Activated T-cell treated with anti-CD3 and anti-CD28 coated beads for 1 hour (primary cell): ENCODE measurements around the gene MEF2B.
"Not testable (repeated sequence)": the region's sequence is repeated elsewhere in the genome, so short reads cannot be mapped to it uniquely, and the experiment has no call there.

Experiments used
- DNase-seq: peaks from one replicate; pipeline ENCODE4 v3.0.0-alpha.2; 2020; ENCODE audit warnings: low read depth

The MEF2B gene

DNA sequence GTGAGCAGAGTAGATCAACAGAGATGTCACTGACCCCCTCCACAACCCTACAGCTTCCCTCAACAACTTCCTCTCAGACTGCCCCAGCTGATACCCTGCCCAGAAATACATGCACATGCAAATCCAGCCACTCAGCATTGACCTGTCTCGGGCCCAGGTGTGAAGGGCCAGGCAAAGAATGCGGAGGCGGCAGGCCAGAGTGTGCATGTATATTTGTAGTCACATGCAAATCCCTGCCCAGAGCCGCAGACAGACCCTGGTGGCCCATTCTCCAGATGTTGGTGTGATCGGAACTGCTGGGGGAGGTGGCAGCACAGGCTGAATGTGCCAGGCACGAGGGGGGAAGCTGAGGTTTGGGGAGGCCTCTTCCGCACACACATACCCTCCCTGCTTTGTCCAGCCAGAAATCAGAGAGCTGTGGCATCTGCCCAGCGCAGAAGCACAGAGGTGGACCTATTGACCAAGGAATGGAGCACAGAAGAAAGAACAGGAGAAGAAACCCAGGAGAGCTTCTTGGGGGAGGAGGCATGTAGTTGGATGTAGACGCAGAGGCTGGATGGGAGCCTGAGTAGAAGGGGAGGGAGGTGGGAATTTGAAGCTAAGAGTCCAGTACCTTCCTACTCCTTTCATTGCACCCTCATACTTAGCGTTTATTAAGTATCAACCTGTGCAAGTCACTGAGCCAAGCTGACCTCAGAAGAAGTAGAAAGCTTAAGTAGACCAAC is 14.4 kb downstream of the MEF2B start:
- DNase-seq, result no peak

- DNase-seq, result no peak
Observed at GRCh38 chr19:19154768-19155494, 15.1 kb downstream of the MEF2B start.

DNA sequence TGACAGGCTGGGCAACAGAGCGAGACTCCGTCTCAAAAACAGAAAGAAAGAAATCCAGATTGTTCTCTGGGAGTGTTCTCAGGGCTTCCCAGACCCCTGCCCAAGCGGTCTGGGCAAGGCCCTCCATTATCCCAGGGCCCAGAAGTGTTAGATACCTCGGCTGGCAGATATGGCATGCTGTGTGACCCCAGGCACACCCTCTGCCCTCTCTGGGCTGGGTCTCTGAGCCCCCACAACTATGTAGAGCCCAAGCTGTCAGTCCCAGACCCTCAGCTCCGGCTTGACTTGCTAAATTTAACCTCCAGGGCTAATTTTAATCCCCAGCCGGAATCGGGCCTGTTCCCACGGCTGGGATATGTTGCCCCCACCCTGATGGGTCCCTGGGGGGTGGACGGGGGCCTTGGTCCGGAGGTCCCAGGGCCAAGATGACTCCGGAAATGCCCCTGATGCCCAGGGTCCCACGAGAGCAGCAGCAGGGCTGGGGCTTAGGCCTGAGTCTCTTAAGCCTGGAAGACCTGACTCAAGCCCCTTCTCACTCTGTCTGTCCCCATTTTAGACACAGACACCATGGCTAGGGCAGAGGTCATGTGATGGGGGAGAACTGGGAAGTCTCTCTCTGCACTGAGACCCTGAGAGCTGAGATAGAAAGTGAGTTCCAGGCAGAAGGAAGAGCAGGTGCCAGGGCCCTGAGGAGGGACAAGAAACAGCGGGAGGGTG is 17.2 kb downstream of the MEF2B start:
- DNase-seq, result no peak

DNA sequence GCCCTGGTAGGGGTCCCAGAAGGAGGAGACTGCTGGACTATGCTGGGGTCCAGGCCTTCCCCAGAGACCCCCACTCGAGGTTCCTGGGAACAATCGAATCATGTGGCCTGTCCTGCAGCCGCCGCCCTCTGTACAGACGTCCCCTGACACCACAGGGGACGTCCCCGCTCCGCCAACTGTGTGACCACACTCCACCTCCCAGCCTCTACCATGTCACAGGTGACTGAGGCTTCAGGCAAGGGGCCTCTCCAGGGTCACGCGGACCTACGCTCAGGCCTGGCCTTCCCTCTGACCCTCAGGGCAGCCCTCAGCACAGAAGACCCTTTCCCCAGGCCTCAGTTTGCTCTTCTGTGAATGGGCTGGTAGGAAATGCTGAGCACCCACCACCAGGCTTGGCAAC is 18.6 kb downstream of the MEF2B start:
- DNase-seq, result no peak

DNA sequence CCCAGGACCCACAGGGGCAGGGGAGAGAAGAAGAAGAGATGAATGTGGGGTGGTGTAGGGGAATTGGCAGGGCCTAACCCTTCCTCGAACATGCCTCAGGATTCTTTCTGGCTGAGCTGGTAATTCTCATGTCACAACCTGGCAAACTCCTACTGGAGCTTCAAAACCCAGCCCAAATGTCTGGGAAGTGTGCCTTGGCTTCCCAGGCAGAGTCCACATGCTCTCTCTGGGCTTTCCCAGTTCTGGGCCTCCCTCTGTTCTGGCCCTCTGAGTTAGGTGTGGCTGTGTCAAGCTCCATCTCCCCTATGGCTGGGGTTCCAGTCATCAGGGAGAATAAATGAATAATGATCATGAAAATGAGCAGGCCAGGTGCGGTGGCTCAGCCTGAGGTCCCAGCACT is 20.6 kb downstream of the MEF2B start:
- no peak for DNase-seq

- not testable (repeated sequence) for DNase-seq
Observed at GRCh38 chr19:19148504-19148903, 21.6 kb downstream of the MEF2B start.

GRCh38 chr19:19147344-19147743 is 22.7 kb downstream of the MEF2B start:
- DNase-seq, result no peak

- no peak for DNase-seq
Observed at GRCh38 chr19:19146865-19147264, 23.2 kb downstream of the MEF2B start.

DNA sequence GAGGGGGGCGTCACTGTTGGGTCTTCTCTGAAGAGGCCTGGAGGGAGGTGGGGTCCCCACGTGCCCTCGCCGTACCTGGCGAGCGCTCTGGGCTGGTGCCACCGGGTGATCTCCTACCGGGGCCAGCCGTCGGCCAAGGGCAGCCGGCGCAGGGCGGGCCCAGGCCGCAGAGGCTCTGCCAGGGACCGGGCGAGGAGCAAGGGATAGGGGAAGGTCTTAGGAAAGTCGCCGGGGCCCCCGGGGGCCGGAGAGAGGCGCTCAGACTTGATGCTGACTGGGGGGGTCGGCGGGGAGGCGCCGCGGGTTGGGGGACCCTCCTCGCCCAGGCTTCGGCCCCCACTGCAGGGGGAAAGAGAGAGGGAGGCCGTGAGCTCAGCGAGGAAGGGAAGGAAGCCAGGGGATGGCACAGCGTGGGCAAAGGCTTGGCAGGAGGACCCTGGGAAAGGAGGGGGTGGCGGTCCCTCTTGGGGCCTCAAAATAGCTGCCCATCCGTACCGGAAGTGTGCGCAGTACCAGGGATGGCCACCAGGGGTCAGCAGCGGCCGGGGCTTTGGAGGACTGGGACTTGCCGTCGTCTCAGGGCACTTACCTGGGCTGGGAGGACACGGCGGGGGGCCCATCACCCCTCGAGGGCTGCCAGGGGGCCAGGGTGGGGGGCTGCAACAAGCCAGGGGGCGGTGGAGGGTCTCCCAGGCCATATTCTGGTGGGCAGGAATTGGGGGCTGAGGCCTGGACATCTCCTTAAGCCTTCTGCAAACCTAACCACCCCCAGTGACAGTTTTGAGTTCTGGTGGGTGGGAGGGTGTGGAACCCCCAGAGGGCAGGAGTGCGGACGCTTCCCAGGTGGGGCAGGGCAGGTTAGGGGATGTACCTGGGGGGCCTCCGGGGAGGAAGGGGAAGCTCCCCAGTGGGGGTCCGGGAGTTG is 24.1 kb downstream of the MEF2B start:
- DNase-seq, result peak; percentile 88

DNA sequence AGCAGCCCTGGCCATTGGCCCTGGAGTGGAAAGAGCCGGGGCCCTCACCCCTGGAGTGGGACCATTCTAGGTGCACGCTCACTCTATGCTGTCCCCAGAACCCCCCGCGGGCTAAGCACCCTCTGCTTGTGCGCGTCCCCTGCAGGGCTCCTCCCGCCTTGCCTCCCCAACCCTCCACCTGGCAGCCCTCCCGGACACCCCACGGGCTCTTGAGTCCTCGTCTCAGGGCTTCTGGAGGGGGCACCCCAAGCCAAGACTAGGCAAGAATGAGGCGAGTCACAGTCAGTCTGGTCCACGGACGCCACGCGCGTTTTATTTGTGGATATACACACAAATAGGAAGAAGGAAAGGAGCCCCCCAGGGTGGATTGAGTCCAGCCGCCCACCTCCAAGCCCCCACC is 24.8 kb downstream of the MEF2B start:
- no peak for DNase-seq

DNA sequence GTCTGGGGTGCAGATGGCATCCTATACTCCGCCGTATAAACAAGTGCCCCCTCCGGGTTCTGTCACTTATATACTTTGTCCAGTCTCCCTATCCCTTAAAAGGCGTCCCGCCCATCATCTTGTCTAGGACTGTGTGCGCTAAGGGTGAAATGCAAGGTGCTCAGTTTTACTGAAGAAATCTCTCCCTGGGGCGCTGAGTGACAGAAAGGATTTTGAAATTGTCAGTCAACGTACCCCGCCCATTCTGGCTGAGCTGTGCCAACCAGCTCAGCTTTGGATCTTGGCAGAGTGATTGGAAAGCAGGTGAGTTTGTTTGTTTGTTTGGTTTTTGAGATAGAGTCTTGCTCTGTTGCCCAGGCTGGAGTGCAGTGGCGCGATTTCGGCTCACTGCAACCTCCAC is 27.7 kb downstream of the MEF2B start:
- DNase-seq, result no peak

DNA sequence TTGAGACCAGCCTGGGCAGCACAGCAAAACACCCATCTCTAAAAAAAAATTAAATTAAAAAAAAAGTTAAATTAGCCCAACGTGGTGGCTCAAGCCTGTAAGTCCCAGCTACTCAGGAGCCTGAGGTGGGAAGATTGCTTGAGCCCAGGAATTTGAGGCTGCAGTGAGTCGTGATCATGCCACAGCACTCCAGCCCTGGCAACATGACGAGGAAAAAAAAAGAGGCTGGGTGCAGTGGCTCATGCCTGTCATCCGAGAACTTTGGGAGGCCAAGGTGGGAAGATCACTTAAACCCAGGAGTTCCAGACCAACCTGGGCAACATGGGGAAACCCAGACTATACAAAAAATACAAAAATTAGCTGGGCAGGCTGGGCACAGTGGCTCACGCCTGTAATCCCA is 29.6 kb downstream of the MEF2B start:
- no peak for DNase-seq

- no peak for DNase-seq
Observed at GRCh38 chr19:19139876-19140229, 30.2 kb downstream of the MEF2B start.

DNA sequence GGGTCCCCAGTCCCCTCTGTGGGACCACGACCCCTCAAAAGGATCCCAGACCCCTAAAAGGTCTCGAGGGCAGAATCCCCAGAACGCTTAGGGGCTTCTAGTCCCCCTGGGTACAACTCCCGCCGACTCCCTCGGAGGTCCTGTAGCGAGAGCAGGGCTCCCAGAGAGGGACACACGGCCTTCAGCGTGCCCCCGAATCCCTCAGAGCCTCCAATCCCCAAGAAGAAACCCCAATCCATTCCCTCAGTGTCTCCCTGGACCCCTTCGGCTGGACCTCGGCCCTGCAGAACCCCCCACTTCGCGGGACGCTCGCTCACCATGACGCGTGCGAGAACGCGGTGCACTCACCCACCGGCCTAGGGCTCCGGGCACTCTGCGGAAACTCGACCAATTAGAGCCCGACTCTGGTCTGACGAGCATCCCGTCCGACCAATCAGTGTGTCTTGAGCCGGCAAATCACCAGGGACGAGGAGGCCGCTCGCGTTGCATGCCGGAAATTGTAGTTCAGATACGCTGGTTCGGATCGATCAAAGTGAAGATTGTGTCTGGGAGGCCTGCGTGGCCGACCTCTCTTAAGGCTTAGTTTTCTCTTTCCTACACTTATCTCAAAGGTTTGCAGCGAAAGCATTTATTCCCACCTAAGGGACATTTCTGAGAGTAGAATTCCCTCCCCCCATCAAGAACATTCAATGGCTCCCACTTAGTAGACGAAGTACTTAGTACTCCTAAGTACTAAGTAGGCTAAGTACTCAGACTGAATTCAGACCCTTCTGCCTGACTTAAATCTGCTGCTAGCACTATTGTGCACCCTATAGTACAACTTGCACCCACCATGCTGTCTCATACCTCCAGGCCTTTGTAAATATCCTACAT is 31.7 kb downstream of the MEF2B start, which contains the start of gene TMEM161A:
Gene TMEM161A (minus strand): TSS at position 370 of the 873 bp plus-strand sequence. CDS start 50 bp downstream, at position 320.
- DNase-seq, result peak; percentile 89

DNA sequence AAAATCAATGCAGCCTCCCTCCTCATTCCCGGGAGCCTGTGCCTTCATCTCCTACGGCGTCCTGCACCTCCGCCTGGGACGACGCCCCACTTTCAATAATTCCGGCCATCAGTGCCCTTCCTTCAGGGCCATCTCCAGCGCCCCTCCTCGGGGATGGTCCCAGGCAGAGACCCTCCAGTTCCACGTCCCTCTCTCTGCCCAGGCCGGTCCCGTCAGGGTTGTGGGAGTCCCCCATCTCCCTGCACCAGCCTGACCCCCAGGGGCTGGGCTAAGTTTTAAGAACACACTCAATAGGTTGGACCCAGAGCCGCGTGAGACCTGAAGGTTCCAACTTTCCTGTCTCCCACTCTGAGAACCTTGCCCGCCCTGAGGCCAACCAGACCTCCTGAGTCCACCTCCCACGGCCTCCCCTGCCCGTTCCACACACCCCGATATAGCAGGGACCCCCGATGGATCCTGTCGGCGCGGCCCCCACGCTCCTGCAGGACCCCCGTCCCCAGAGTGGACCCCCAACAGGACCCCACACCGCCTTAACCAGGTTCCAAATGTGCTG is 32.4 kb downstream of the MEF2B start:
- DNase-seq, result no peak

- not testable (repeated sequence) for DNase-seq
Observed at GRCh38 chr19:19135713-19136112, 34.4 kb downstream of the MEF2B start.

DNA sequence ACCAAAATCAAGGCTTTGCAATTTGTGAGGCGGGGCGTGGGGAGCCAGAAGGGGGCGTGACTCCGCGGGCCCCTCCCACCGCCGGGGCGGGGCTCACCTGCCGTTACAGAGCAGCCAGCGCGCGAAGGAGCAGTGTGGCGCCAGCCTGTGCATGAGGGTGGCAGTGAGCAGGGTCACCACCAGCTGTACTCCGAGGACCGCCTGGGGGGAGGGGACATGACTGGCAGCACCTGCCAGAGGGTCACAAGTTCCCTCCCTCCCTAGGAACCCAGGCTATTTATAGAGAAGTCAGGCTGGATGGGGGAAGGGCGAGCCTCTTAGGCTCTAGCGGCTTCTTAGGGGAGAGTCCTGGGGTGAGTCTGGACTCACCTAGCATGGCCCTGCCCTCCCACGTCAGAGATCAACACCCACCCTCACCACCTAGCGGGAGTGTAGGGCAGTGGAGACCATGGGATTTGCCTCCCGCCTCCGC is 35.3 kb downstream of the MEF2B start:
- DNase-seq, result peak; percentile 24

DNA sequence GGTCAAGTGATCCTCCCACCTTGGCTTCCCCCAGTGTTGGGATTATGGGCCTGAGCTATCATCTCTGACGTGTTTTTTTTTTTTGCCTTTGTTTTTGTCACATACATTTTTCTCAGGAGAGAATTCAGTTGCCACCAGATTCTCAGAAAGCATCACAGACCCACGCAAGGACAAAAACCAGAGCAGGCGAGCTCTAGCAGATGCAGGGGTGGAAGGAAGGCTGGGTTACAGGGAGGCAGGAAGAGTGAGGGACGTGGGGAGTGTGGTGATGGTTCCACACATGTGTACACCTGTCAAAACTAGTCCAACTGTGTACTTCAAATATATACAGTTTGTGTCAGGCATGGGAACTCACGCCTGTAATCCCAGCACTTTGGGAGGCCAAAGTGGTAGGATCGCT is 36.1 kb downstream of the MEF2B start:
- no peak for DNase-seq

- no peak for DNase-seq
Observed at GRCh38 chr19:19132912-19133311, 37.2 kb downstream of the MEF2B start.

DNA sequence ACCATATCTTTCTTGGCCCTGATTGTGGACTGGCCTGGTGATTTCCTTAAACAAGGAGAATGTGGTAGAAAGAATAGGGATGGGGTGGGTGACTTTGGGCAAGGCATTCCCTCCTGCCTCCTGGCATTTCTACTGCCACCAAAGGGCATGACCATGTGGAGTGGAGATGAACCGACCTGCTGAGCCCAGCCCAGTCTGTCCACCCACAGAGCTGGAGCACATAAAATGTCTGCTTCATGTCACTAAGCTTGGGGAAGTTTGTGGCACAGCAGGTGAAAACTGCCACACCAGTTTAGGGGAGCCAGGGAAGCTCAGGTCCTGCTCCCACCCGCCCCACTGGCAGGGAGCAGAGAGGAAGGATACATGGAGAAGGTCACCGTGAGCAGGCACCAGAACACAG is 38.1 kb downstream of the MEF2B start:
- no peak for DNase-seq
